Fibroblast of pulmonary artery (primary cell): ENCODE measurements around the gene XAF1.

ENCODE experiments used
- DNase-seq: peaks from one replicate; pipeline ENCODE4 v3.0.0-alpha.2; 2010; ENCODE audit warnings: low read depth
- H3K4me3 ChIP-seq: replicated peaks from 2 replicates; pipeline ENCODE4 v1.5.1; 2011; ENCODE audit warnings: low read depth, mild to moderate bottlenecking, control low read depth, low read length, moderate library complexity
- CTCF ChIP-seq: IDR thresholded peaks from 2 replicates; pipeline ENCODE4 v1.5.1; 2011; ENCODE audit warnings: mild to moderate bottlenecking, control low read depth, low read length, inconsistent platforms; ENCODE audit errors: missing control alignments

XAF1 gene

GRCh38 chr17:6786618-6787017 is 30.8 kb downstream of the XAF1 start:
- TF ChIP-seq CTCF, result peak; percentile 3
- H3K4me3 ChIP-seq, result peak overlapping the region; percentile 44
- DNase-seq, result peak; percentile 94

GRCh38 chr17:6787081-6787693 is 31.3 kb downstream of the XAF1 start:
- DNase-seq, result peak; percentile 42
- peak overlapping the region; percentile 44 for H3K4me3 ChIP-seq
- no peak for TF ChIP-seq CTCF

- no peak overlapping the region for H3K4me3 ChIP-seq
- no peak for DNase-seq
- no peak for TF ChIP-seq CTCF
Measured at GRCh38 chr17:6789146-6789545, 33.3 kb downstream of the XAF1 start.

GRCh38 chr17:6793748-6794493 is 38.1 kb downstream of the XAF1 start:
- no peak overlapping the region for H3K4me3 ChIP-seq
- DNase-seq, result no peak
- no peak for TF ChIP-seq CTCF

GRCh38 chr17:6796017-6796886 is 40.4 kb downstream of the XAF1 start:
- H3K4me3 ChIP-seq, result no peak overlapping the region
- TF ChIP-seq CTCF, result no peak
- DNase-seq, result peak; percentile 47

GRCh38 chr17:6796887-6797490 is 41.1 kb downstream of the XAF1 start:
- no peak overlapping the region for H3K4me3 ChIP-seq
- peak; percentile 9 for DNase-seq
- no peak for TF ChIP-seq CTCF
